Measurements from ENCODE around the gene SLCO4A1. TPM values are rescaled to one million over a fixed set of nuclear protein-coding genes. Genes with fewer than 3 reads are reported as not detected.

SLCO4A1 gene
- total and polyA plus RNA-seq, 9 of the 15 experiments (the other 6 are each of a cell fraction or from before 2014, with no cell fraction given) = 1.6 to 21.9 (median 12.8) TPM

GRCh38 chr20:62711703-62712101, 69.4 kb downstream of the SLCO4A1 start (continued):
- TF ChIP-seq NFYB (IDR thresholded peaks at IDR 0.05; ENCODE audit: extremely low read depth, insufficient read length) (peak; percentile 54), GABPB2 (CRISPR knock-in tag; conservative IDR thresholded peaks at IDR 0.05) (no peak), ZNF316 (IDR thresholded peaks at IDR 0.05) (peak; percentile 38), SIX5 (IDR thresholded peaks at IDR 0.05; ENCODE audit: borderline replicate concordance in 1 of 2, insufficient read depth in 1 of 2, low read depth in 1 of 2, low read length in 2 of 2) (no peak), NR1H2 (CRISPR knock-in tag; IDR thresholded peaks at IDR 0.05) (0 out of 2 replicates have a peak, but pooled peaks have one; percentile 56), HCFC1 (IDR thresholded peaks at IDR 0.05; ENCODE audit: low read depth, low read length) (no peak), CBX1 (IDR thresholded peaks at IDR 0.05; ENCODE audit: low read depth) (no peak), ATF1 (CRISPR knock-in tag; IDR thresholded peaks at IDR 0.05) (no peak), ATF1 (tag; IDR thresholded peaks at IDR 0.05) (peak; percentile 91), PYGO2 (tag; IDR thresholded peaks at IDR 0.05) (no peak), ZBTB26 (CRISPR knock-in tag; IDR thresholded peaks at IDR 0.05) (no peak), FOXP4 (CRISPR knock-in tag; IDR thresholded peaks at IDR 0.05; ENCODE audit: borderline replicate concordance) (peak; percentile 14; the same call in 1 of the 2 replicates), ZNF592 (IDR thresholded peaks at IDR 0.05) (peak; percentile 97), CBX3 (IDR thresholded peaks at IDR 0.05; ENCODE audit: borderline replicate concordance in 1 of 2, low read length in 2 of 2) (peak in 1 of 2 experiments; percentile 19; a peak in 1 of 3 replicates), CREB3 (tag; conservative IDR thresholded peaks at IDR 0.05; ENCODE audit: low read depth) (peak; percentile 91), MAZ (CRISPR knock-in tag; conservative IDR thresholded peaks at IDR 0.05 in 1 of 2, IDR thresholded peaks at IDR 0.05 in 1 of 2) (0 out of 4 replicates have a peak, but pooled peaks of 1 of the 2 experiments have one; percentile 9), ZNF589 (CRISPR knock-in tag; IDR thresholded peaks at IDR 0.05; ENCODE audit: low read depth) (peak; percentile 79; the same call in 1 of the 2 replicates)

All from K562 (cell line).